Inferior parietal cortex (tissue), 1 donor: ENCODE results near the gene RIN3.
"Not testable (repeated sequence)": the region's sequence is repeated elsewhere in the genome, so short reads cannot be mapped to it uniquely, and the experiment has no call there.

Experiments used
- DNase-seq: peaks from one replicate; pipeline ENCODE4 v3.0.0-alpha.2; 2016; ENCODE audit errors: extremely low spot score

RIN3 gene

GRCh38 chr14:92663049-92663448, 149.5 kb downstream of the RIN3 start:
- DNase-seq, result no peak

GRCh38 chr14:92665661-92666110, 152.1 kb downstream of the RIN3 start:
- no peak for DNase-seq

GRCh38 chr14:92666251-92666650, 152.7 kb downstream of the RIN3 start:
- DNase-seq, result no peak

- DNase-seq, result no peak
Measured at GRCh38 chr14:92668276-92668973, 154.8 kb downstream of the RIN3 start.

GRCh38 chr14:92670160-92670559, 156.6 kb downstream of the RIN3 start:
- DNase-seq, result no peak

- no peak for DNase-seq
Measured at GRCh38 chr14:92670643-92671366, 157.2 kb downstream of the RIN3 start.

- DNase-seq, result no peak
Measured at GRCh38 chr14:92673601-92674150, 160.1 kb downstream of the RIN3 start.

GRCh38 chr14:92675421-92675820, 161.8 kb downstream of the RIN3 start:
- no peak for DNase-seq

GRCh38 chr14:92675976-92676375, 162.4 kb downstream of the RIN3 start:
- no peak for DNase-seq

GRCh38 chr14:92676403-92677086, 163.0 kb downstream of the RIN3 start:
- DNase-seq, result no peak

GRCh38 chr14:92677087-92677668, 163.6 kb downstream of the RIN3 start:
- DNase-seq, result no peak

GRCh38 chr14:92677955-92678354, 164.4 kb downstream of the RIN3 start:
- no peak for DNase-seq

GRCh38 chr14:92678766-92679165, 165.2 kb downstream of the RIN3 start:
- DNase-seq, result no peak

GRCh38 chr14:92679246-92679645, 165.7 kb downstream of the RIN3 start:
- no peak for DNase-seq

GRCh38 chr14:92680330-92680729, 166.7 kb downstream of the RIN3 start:
- not testable (repeated sequence) for DNase-seq

GRCh38 chr14:92680781-92681650, 167.4 kb downstream of the RIN3 start:
- DNase-seq, result peak; percentile 76

- no peak for DNase-seq
Measured at GRCh38 chr14:92683041-92683440, 169.5 kb downstream of the RIN3 start.

- no peak for DNase-seq
Measured at GRCh38 chr14:92684801-92685560, 171.4 kb downstream of the RIN3 start.

GRCh38 chr14:92685784-92686355, 172.3 kb downstream of the RIN3 start:
- no peak for DNase-seq

GRCh38 chr14:92686411-92686899, 172.9 kb downstream of the RIN3 start:
- DNase-seq, result no peak
